Panc1 (cell line): ENCODE measurements around the gene TMEM258. TPM values are rescaled to one million over a fixed set of nuclear protein-coding genes. Genes with fewer than 3 reads are reported as not detected.

Source experiments
- ATAC-seq: fragments of 200-7000 bp; cut with Tn5 transposase; 2 replicates; pipeline ENCODE4 v1.9.1; 2020; ENCODE audit warnings: mild to moderate bottlenecking, moderate library complexity
- BruUV-seq: library from RNA; stranded (reverse); fragments of 400-500 nt; replicated peaks from 2 replicates; lab custom pipeline; 2021; lab: Mats Ljungman, UMichigan
- CTCF ChIA-PET: fragments of 300-600 bp; sonication (Branson Sonifier 250); formaldehyde crosslinking; loops from one replicate; lab custom pipeline; 2022; ENCODE audit warnings: antibody characterized with exemption; lab: Charles Lee
- POLR2A ChIA-PET: fragments of 300-600 bp; sonication (Branson Sonifier 250); formaldehyde crosslinking; loops from one replicate; lab custom pipeline; 2022; ENCODE audit warnings: antibody characterized with exemption; lab: Charles Lee
- DNase-seq: peaks from one replicate; pipeline ENCODE4 v3.0.0-alpha.2; 2010; ENCODE audit warnings: low read depth, low spot score
- H3K27ac ChIP-seq: 2 replicates; pipeline ENCODE4 v1.5.1; 2011; ENCODE audit warnings: mild to moderate bottlenecking, low read length, inconsistent platforms
- H3K27me3 ChIP-seq: fragments of 200-500 bp; sonication (Bioruptor generic); 2 replicates; pipeline ENCODE4 v1.6.0; 2014; ENCODE audit warnings: low read length, inconsistent platforms; ENCODE audit not compliant: control insufficient read depth, insufficient read depth
- H3K36me3 ChIP-seq: fragments of 200-500 bp; sonication (Bioruptor generic); 2 replicates; pipeline ENCODE4 v1.5.1; 2014; ENCODE audit warnings: inconsistent platforms, mild to moderate bottlenecking, low read length, moderate library complexity; ENCODE audit not compliant: control insufficient read depth, insufficient read depth
- H3K4me1 ChIP-seq: 2 replicates; pipeline ENCODE4 v1.5.1; 2011; ENCODE audit warnings: inconsistent platforms, mild to moderate bottlenecking, low read length, moderate library complexity; ENCODE audit not compliant: control insufficient read depth, insufficient read depth
- H3K4me3 ChIP-seq, 2 experiments: 2 replicates each; pipeline ENCODE4 v1.5.1; 2011 to 2012; ENCODE audit warnings: low read depth in 2 of 2, low read length in 2 of 2, mild to moderate bottlenecking in 2 of 2, inconsistent platforms in 1 of 2, moderate library complexity in 1 of 2
- H3K9me3 ChIP-seq: fragments of 200-500 bp; sonication (Bioruptor generic); 2 replicates; pipeline ENCODE4 v1.5.1; 2014; ENCODE audit warnings: low read depth, mild to moderate bottlenecking, inconsistent platforms, low read length, moderate library complexity; ENCODE audit not compliant: control insufficient read depth, insufficient read depth
- POLR2AphosphoS5 ChIP-seq: IDR thresholded peaks from 2 replicates; pipeline ENCODE4 v1.6.1; 2012; ENCODE audit warnings: mild to moderate bottlenecking, low read depth, low read length, moderate library complexity
- SIN3A ChIP-seq: IDR thresholded peaks from 2 replicates; pipeline ENCODE4 v1.6.1; 2012; ENCODE audit warnings: low read depth, mild to moderate bottlenecking, low read length, moderate library complexity, borderline replicate concordance; ENCODE audit not compliant: insufficient read depth
- TCF7L2 ChIP-seq: IDR thresholded peaks from 2 replicates; pipeline ENCODE4 v1.6.1; 2011; ENCODE audit warnings: mild to moderate bottlenecking, low read depth, low read length, inconsistent platforms
- in situ Hi-C: cut with HindIII; loops from 2 replicates; pipeline ENCODE4 v1.10.0; 2016; ENCODE audit warnings: low sequenced_read_pairs, low pct_unique_long_range_greater_than_20kb
- intact Hi-C: fragments of 100-400 bp; cut with micrococcal nuclease; formaldehyde crosslinking; loops from one replicate; pipeline ENCODE4 v1.10.0; 2022; ENCODE audit not compliant: unreplicated experiment
- total RNA-seq: library from RNA; stranded (reverse); gene quantifications from one replicate; pipeline ENCODE4 v1.2.1, GENCODE V29; 2021; ENCODE audit not compliant: unreplicated experiment
- TF ChIP-seq, protein P1 (sequence below): fragments of 450-650 bp; IDR thresholded peaks from 2 replicates; pipeline ENCODE4 v1.5.1; 2017; ENCODE audit warnings: mild to moderate bottlenecking
- TF ChIP-seq, protein P2 (sequence below), 2 experiments: IDR thresholded peaks; 2 replicates each; pipeline ENCODE4 v1.6.1; 2011 to 2012; ENCODE audit warnings: low read depth in 2 of 2, control low read depth in 1 of 2, low read length in 1 of 2, mild to moderate bottlenecking in 1 of 2, moderate library complexity in 1 of 2; ENCODE audit not compliant: insufficient read depth in 1 of 2

TMEM258 gene
- total RNA-seq, 1 experiment from 2014 or later = 139 TPM

DNA sequence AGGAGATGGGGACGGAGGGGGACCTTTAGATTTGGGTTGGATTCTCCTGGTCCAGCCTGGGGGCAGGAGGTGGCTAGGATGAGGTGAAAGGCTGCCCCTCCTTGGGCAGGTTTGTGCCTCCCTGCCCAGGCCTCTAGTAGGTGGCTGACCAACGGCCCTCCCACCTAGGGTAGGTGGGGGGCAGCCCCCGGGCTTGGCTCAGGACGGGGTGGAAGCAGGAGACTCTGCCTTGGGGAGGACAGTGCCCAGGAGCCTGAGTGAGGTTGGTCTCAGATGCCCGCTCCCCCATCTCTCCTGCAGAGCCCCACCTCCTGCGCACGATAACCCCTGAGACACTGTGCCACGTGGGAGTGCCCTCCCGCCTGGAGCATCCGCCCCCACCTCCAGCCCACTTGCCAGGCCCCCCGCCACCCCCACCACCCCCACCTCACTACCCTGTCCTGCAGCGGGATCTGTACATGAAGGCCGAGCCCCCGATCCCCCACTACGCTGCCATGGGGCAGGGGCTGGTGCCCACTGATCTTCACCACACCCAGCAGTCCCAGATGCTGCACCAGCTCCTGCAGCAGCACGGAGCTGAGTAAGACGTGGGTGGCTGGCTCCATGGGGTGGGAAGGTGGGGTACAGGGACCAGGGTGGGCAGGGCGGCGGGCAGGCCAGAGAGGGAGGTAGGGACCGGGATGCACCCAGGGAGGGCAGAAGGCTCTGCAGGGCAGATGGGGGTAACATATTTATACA lies 22.3 kb downstream of the TMEM258 start:
- no peak for ATAC-seq
- no peak overlapping the region for H3K4me3 ChIP-seq
- peaks cover 10% of the 10 kb centered on the region for H3K4me1 ChIP-seq

DNA sequence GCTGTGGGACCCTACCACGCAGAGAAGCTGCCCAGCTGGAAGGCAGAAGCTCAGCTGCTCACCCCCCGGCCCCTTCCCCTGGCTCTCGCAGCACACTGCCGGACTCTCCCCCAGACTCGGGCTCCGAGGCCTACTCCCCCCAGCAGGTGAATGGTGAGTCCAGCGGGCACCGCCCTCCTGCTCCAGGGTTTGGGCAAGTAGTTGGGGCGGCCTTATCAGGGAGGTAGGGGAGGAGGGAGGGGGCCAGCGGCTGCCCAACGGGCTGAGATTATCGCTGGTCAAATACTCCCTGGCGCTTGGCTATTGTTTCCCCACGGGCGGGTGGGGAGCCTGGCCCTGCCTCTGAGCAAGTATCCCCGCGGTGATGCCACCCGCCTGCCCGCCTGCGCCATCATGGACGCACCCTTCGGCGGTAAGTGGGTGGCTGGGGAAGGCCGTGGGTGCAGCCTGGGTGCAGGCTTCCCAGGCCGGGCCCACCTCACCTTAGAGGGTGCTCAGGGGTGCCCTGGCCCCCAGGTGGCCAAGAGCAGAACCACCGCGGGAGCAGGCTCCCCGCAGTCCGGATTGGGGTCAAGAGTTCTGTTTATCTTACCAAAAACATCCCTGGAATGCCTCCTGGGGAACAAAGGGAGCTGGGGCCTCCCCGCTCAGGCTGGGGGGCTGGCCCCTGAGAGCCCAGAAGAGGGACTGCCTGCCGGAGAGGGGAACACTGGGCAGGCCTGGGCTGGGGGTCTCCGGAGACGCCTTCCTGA lies 23.1 kb downstream of the TMEM258 start:
- H3K9me3 ChIP-seq = no peaks in the 10 kb centered on the region
- no TSS peak for BruUV-seq
- no peak for ATAC-seq
- CTCF ChIA-PET = no interaction called here
- in situ Hi-C loops (no loop called here), intact Hi-C loops (no loop called here)
- no peak overlapping the region for H3K4me3 ChIP-seq
- no peaks in the 10 kb centered on the region for H3K27me3 ChIP-seq
- POLR2A ChIA-PET = no interaction called here
- TF ChIP-seq POLR2AphosphoS5 (no peak), TCF7L2 (no peak), SIN3A (no peak)
- TF ChIP-seq, protein P1, sequence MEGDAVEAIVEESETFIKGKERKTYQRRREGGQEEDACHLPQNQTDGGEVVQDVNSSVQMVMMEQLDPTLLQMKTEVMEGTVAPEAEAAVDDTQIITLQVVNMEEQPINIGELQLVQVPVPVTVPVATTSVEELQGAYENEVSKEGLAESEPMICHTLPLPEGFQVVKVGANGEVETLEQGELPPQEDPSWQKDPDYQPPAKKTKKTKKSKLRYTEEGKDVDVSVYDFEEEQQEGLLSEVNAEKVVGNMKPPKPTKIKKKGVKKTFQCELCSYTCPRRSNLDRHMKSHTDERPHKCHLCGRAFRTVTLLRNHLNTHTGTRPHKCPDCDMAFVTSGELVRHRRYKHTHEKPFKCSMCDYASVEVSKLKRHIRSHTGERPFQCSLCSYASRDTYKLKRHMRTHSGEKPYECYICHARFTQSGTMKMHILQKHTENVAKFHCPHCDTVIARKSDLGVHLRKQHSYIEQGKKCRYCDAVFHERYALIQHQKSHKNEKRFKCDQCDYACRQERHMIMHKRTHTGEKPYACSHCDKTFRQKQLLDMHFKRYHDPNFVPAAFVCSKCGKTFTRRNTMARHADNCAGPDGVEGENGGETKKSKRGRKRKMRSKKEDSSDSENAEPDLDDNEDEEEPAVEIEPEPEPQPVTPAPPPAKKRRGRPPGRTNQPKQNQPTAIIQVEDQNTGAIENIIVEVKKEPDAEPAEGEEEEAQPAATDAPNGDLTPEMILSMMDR = no peak
- TF ChIP-seq, protein P2, sequence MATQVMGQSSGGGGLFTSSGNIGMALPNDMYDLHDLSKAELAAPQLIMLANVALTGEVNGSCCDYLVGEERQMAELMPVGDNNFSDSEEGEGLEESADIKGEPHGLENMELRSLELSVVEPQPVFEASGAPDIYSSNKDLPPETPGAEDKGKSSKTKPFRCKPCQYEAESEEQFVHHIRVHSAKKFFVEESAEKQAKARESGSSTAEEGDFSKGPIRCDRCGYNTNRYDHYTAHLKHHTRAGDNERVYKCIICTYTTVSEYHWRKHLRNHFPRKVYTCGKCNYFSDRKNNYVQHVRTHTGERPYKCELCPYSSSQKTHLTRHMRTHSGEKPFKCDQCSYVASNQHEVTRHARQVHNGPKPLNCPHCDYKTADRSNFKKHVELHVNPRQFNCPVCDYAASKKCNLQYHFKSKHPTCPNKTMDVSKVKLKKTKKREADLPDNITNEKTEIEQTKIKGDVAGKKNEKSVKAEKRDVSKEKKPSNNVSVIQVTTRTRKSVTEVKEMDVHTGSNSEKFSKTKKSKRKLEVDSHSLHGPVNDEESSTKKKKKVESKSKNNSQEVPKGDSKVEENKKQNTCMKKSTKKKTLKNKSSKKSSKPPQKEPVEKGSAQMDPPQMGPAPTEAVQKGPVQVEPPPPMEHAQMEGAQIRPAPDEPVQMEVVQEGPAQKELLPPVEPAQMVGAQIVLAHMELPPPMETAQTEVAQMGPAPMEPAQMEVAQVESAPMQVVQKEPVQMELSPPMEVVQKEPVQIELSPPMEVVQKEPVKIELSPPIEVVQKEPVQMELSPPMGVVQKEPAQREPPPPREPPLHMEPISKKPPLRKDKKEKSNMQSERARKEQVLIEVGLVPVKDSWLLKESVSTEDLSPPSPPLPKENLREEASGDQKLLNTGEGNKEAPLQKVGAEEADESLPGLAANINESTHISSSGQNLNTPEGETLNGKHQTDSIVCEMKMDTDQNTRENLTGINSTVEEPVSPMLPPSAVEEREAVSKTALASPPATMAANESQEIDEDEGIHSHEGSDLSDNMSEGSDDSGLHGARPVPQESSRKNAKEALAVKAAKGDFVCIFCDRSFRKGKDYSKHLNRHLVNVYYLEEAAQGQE (IDR thresholded peaks at IDR 0.05; ENCODE audit: insufficient read depth in 1 of 2, low read depth in 2 of 2, low read length in 1 of 2) = no peak
- no peak for DNase-seq
- peaks cover 10% of the 10 kb centered on the region for H3K4me1 ChIP-seq
- H3K36me3 ChIP-seq = no peaks in the 10 kb centered on the region
- H3K27ac ChIP-seq = no peak overlapping the region

More for the DNA sequence above, 22.3 kb downstream of the TMEM258 start:
- H3K36me3 ChIP-seq = no peaks in the 10 kb centered on the region
- H3K27me3 ChIP-seq = no peaks in the 10 kb centered on the region
- DNase-seq = no peak
- H3K27ac ChIP-seq = no peak overlapping the region
- intact Hi-C loops = no loop called here
- in situ Hi-C loops = no loop called here
- no TSS peak for BruUV-seq
- ChIA-PET POLR2A (no interaction called here), CTCF (no interaction called here)
- TF ChIP-seq POLR2AphosphoS5 (no peak), SIN3A (no peak), TCF7L2 (no peak)
- TF ChIP-seq, protein P1 = no peak
- TF ChIP-seq, protein P2 (IDR thresholded peaks at IDR 0.05; ENCODE audit: insufficient read depth in 1 of 2, low read depth in 2 of 2, low read length in 1 of 2) = no peak
- H3K9me3 ChIP-seq = no peaks in the 10 kb centered on the region
